ENCODE results near the gene CES4A. TPM values are rescaled to one million over a fixed set of nuclear protein-coding genes. Genes with fewer than 3 reads are reported as not detected.
A peak's percentile ranks its signal among the peaks of the same experiment; 100 is the strongest.

The CES4A gene
- total RNA-seq, 2 donors from 2014 or later = 5.9 to 7.8 TPM

DNA sequence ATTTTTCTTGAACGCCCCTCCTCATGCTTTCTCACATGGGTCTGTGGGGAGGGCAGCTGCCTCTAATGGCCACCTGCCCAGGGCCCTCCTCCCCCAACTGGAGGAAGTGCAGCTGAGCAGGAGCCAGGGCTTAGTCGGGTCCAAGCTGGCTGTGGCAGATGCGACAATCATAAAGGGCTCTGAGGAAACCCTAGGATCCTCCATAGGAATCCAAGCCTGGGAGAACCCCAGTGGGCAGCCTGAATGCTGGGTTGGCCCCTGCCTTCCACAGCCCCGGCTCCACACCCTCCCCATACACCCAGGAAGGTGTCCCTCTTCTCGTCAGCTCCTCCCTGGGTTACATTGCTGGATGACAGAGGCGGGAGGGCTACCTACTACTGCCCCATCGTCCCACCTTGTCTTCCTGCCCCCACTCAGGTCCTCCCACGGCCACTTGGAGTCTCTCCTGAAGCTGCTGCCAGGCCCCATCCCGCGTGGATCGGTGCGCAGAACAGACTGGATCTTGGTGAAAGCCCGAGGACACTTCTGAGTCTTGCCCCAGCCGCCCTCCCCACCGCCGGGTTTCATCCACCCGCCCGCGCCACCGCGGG, 24.9 kb downstream of the CES4A start:
- no peak for DNase-seq
- TF ChIP-seq, protein P1, sequence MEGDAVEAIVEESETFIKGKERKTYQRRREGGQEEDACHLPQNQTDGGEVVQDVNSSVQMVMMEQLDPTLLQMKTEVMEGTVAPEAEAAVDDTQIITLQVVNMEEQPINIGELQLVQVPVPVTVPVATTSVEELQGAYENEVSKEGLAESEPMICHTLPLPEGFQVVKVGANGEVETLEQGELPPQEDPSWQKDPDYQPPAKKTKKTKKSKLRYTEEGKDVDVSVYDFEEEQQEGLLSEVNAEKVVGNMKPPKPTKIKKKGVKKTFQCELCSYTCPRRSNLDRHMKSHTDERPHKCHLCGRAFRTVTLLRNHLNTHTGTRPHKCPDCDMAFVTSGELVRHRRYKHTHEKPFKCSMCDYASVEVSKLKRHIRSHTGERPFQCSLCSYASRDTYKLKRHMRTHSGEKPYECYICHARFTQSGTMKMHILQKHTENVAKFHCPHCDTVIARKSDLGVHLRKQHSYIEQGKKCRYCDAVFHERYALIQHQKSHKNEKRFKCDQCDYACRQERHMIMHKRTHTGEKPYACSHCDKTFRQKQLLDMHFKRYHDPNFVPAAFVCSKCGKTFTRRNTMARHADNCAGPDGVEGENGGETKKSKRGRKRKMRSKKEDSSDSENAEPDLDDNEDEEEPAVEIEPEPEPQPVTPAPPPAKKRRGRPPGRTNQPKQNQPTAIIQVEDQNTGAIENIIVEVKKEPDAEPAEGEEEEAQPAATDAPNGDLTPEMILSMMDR (IDR thresholded peaks at IDR 0.05) = no peak
- intact Hi-C loops (cut with DNase I) = no loop called here
- Histone ChIP-seq H3K9me3 (no peaks in the 10 kb centered on the region), H3K9ac (ENCODE audit: low read depth in 2 of 2, low read length in 2 of 2) (peak overlapping the region; percentile 58 to 60), H3K27ac (no peak overlapping the region), H3K36me3 (no peaks in the 10 kb centered on the region), H3K4me3 (peak overlapping the region; percentile 56), H3K4me1 (peaks cover 4% of the 10 kb centered on the region), H3K27me3 (peaks cover 11% of the 10 kb centered on the region)

DNA sequence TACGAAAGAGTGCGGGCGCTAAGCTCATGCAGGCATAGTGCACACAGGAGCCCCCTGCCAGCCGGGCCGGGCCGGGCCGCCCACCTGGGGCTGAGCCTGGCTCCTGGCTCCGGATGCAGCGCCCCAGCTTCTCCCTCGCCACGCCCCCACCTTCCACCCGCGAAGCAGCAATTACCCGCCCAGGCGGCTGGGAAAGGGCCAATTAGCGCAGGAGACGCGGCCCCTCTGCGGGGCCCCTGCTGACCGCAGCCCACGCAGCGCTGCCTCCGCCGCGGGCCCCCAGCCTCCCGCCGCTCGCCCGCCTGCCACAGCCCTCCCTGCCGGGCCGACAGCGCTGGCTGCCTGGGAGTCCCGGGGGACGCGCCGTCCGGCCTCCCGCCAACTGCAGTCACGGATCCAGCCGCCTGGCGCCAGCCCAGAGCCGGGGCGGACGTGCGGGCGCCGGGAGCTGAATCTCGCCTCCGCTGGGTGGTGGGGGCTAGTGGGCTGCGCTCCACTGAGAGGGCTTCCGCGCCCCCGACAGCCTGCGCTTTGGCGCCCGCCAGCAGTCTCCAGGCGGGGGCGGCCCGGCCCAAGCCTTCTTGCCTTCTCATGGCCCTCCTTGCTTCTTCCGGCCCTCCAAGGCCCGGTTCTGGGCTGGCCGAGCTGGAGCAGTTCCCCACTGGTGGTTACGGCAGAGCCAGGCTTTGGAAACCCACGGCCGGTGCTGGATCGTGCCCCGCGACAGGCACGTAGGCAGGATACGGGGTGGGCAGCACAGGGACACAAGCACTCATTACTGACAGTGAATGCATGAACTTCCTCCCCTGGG, 25.6 kb downstream of the CES4A start:
- Histone ChIP-seq H3K4me1 (peaks cover 4% of the 10 kb centered on the region), H3K36me3 (no peaks in the 10 kb centered on the region), H3K9me3 (no peaks in the 10 kb centered on the region), H3K9ac (ENCODE audit: low read depth in 2 of 2, low read length in 2 of 2) (peak overlapping the region; percentile 58 to 60), H3K4me3 (peak overlapping the region; percentile 56), H3K27ac (peak overlapping the region; percentile 22), H3K27me3 (peaks cover 11% of the 10 kb centered on the region)
- TF ChIP-seq, protein P1 (IDR thresholded peaks at IDR 0.05) = no peak
- intact Hi-C loops (cut with DNase I) = no loop called here
- peak; percentile 59 for DNase-seq

DNA sequence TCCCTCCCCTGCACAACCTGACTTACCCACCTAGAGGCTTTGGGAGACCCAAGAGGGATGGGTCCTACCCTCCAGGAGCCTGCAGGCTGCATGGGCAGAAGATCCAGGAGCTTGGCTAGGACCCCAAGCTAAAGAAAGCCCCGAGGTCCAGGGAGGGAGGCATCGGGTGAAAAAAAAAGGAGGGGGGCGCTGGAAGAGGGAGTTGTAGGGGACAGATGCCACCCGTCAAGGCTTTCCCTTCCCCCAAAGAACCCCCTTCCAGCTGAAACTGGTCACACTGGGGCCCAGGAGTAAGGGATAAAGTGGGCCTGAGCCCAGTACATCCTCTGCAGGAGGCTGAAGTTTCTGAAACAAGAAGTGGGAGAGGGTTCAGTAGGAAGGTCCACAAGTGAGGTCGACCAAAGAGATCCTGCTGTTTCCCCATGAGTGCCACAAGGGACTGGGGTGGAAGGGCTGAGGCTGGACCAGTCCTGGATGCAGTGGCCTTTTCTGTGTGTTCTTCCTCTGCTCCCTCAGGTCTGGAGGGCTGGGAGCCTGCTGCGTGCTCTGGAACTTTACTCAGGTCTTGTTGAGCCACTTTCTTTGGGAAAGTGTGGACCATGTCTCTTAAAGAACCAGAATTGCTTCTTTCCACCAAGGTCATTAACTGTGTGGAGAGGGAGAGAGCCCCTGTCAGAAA, 26.4 kb downstream of the CES4A start:
- no peak for DNase-seq

DNA sequence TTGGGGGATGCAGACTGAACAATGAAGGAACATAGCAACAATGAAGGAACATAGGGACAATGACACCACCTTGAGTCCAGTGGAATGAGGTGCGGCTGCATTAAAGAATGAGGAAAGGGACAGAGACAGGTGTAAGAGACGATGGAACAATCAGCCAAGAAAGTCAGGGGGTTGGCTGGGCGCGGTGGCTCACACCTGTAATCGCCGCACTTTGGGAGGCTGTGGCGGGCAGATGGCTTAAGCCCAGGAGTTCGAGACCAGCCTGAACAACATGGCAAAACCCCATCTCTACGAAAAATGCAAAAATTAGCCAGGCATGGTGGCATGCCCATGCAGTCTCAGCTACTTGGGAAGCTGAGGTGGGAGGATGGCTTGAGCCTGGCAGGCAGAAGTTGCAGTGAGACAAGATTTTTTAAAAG, 26.9 kb downstream of the CES4A start:
- H3K27ac ChIP-seq = no peak overlapping the region
- no peak overlapping the region for H3K4me3 ChIP-seq
- H3K36me3 ChIP-seq = no peaks in the 10 kb centered on the region
- no peak overlapping the region for H3K9ac ChIP-seq (ENCODE audit: low read depth in 2 of 2, low read length in 2 of 2)
- intact Hi-C loops (cut with DNase I) = loop anchor here (5.0 kb wide), 1 partner anchor 142 kb away; the partner anchor contains the start of genes FBXL8 and TRADD
- H3K4me1 ChIP-seq = peaks cover 4% of the 10 kb centered on the region
- TF ChIP-seq, protein P1 (IDR thresholded peaks at IDR 0.05) = no peak
- no peaks in the 10 kb centered on the region for H3K9me3 ChIP-seq
- no peak for DNase-seq
- H3K27me3 ChIP-seq = peaks cover 11% of the 10 kb centered on the region

More for the DNA sequence above, 26.4 kb downstream of the CES4A start:
- no peaks in the 10 kb centered on the region for H3K36me3 ChIP-seq
- H3K27me3 ChIP-seq = peaks cover 11% of the 10 kb centered on the region
- no peaks in the 10 kb centered on the region for H3K9me3 ChIP-seq
- intact Hi-C loops (cut with DNase I) = loop anchor here (5.0 kb wide), 1 partner anchor 143 kb away; the partner anchor contains the start of genes FBXL8 and TRADD
- TF ChIP-seq, protein P1 (IDR thresholded peaks at IDR 0.05) = no peak
- peak overlapping the region; percentile 56 for H3K4me3 ChIP-seq
- peaks cover 4% of the 10 kb centered on the region for H3K4me1 ChIP-seq
- peak overlapping the region in 1 of 2 donors; percentile 60 for H3K9ac ChIP-seq (ENCODE audit: low read depth in 2 of 2, low read length in 2 of 2)
- no peak overlapping the region for H3K27ac ChIP-seq

DNA sequence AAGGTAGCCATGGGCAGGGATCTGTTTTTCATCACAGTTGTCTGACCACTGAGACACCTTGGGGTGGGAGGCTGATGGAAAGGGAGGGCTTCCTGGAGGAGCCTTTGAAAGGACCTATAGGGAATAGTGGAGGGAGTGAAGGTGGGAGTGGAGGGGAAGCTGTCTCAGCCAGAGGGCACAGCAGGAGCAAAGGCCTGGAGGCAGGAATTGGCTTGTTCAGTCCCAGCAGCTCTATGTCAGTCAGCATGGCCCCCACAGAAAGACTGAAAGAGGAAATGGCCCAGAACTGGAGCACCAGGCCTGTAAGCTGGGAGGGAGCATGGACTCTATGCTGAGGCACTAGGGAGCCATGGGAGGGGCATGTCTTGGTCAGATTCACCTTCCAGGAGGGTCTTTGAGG, 27.8 kb downstream of the CES4A start:
- no peak for DNase-seq
- Histone ChIP-seq H3K4me3 (no peak overlapping the region), H3K27ac (no peak overlapping the region), H3K9me3 (no peaks in the 10 kb centered on the region), H3K4me1 (peaks cover 4% of the 10 kb centered on the region), H3K36me3 (no peaks in the 10 kb centered on the region), H3K9ac (ENCODE audit: low read depth in 2 of 2, low read length in 2 of 2) (no peak overlapping the region), H3K27me3 (peaks cover 11% of the 10 kb centered on the region)
- TF ChIP-seq, protein P1 (IDR thresholded peaks at IDR 0.05) = no peak
- intact Hi-C loops (cut with DNase I) = loop anchor here (5.0 kb wide), 1 partner anchor 141 kb away; the partner anchor contains the start of genes FBXL8 and TRADD

Data from colonic mucosa (tissue), 4 donors.